ENCODE measurements around the gene USP49.

DNA sequence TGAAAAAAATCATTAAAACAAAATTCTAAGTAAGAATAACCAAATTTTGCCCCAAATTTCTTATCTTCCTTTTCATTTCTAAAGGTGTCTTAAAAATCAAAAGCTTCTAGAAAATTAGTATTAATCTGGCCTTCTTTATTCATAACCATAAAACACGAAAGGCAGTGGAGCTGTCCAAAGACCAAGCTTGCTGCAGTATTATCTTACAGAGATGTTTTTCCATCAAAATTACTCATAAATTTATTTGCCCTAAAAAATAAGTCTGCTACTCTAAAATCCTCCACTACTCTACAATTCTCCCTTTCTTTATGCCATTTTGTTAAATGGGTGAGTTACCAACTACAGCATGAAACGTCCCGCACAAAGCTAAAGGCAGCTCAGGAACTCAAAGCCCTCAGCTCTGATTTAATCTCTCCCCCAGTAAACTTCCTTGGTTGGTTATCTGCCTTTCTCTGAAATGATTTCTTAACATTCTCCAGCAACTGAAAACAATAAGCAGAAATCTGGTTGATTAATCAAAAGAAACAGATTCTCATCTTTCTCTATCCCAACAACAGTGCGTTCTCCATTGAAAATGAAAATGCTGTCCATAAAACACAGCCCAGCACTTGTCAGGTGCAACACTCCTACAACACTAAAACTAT lies 2.1 kb downstream of the USP49 start:
- TF ChIP-seq, protein P1, sequence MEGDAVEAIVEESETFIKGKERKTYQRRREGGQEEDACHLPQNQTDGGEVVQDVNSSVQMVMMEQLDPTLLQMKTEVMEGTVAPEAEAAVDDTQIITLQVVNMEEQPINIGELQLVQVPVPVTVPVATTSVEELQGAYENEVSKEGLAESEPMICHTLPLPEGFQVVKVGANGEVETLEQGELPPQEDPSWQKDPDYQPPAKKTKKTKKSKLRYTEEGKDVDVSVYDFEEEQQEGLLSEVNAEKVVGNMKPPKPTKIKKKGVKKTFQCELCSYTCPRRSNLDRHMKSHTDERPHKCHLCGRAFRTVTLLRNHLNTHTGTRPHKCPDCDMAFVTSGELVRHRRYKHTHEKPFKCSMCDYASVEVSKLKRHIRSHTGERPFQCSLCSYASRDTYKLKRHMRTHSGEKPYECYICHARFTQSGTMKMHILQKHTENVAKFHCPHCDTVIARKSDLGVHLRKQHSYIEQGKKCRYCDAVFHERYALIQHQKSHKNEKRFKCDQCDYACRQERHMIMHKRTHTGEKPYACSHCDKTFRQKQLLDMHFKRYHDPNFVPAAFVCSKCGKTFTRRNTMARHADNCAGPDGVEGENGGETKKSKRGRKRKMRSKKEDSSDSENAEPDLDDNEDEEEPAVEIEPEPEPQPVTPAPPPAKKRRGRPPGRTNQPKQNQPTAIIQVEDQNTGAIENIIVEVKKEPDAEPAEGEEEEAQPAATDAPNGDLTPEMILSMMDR (conservative IDR thresholded peaks at IDR 0.05 in 1 of 2, IDR thresholded peaks at IDR 0.05 in 1 of 2; ENCODE audit: low read depth in 1 of 2, low read length in 2 of 2) = no peak
- TF ChIP-seq EZH2 (IDR thresholded peaks at IDR 0.05; ENCODE audit: low read length, missing control alignments) = no peak

Data from fibroblast of lung (primary cell).